Erythroblast (primary cell): ENCODE results near the gene GHR.

ENCODE experiments used
- GATA1 ChIP-seq: IDR thresholded peaks from 2 replicates; pipeline ENCODE4 v1.6.1; 2011; ENCODE audit warnings: low read depth, mild to moderate bottlenecking, control low read depth, low read length, moderate library complexity
- POLR2A ChIP-seq: IDR thresholded peaks from 2 replicates; pipeline ENCODE4 v1.6.1; 2011; ENCODE audit warnings: mild to moderate bottlenecking, low read length

- TF ChIP-seq POLR2A (no peak), GATA1 (no peak)
Measured at GRCh38 chr5:42467981-42468524, 44.8 kb downstream of the GHR start.
